AG08395 (cell line): ENCODE data around the gene CDKAL1.
"Not testable (repeated sequence)": the region's sequence is repeated elsewhere in the genome, so short reads cannot be mapped to it uniquely, and the experiment has no call there.

ENCODE experiments used
- DNase-seq: peaks from one replicate; pipeline ENCODE4 v3.0.0; 2012; ENCODE audit warnings: mixed read lengths, low spot score

The CDKAL1 gene

GRCh38 chr6:21208796-21209186 lies 674.5 kb downstream of the CDKAL1 start:
- no peak for DNase-seq

DNA sequence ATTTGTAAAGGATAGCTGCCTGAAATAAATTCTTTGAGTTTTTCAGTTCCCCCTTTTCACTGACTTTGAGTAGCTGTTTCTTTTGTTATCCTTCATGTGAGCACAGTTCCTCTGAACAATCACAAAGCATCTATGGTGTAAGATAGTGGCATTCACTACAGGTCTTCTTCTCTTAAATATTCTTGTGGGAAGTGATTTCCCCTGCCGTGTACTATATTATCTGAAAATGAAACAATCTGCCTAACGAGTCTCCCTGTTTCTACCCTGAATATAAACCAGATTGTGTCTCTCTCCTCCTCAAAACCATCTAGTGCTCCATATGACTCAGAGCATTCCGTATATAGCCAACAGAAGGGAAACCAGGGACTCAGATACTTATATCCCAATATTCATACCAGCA lies 679.2 kb downstream of the CDKAL1 start:
- DNase-seq = no peak

GRCh38 chr6:21214738-21215448 lies 680.6 kb downstream of the CDKAL1 start:
- no peak for DNase-seq

DNA sequence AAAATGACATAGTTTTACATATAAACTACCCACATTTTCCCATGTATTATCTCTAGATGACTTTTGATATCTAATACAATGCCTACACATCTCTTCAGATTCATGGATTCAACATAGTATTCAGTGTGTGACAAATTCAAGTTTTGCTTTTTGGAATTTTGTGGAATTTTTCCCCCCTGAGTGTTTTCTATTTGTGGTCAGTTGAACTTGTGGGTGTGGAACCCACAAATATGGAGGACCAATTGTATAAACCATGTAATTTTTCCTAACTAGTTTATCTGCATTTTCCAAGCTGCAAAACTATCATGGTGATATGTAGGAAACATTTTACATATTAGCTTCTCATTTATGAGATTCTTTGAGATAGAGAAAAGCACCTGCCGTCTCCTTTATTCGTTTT lies 685.0 kb downstream of the CDKAL1 start:
- DNase-seq = no peak

DNA sequence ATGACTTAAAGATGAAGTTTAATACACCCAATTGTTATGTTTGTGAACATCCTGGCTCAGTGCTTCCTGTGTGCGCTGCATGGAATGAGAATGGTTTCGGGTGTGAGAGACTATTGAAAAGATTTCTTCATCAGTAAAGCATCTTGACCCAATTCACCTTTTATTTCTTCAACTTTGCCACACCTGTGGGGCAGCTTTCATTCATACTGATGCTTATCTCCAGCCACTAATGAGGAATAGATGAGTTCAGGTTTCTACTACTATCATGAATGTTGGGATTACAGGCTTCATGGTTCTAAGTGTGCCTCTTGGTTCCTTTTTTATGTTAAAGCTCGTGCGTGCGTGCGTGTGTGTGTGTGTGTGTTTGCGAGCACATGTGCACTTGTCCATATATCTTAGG lies 685.6 kb downstream of the CDKAL1 start:
- no peak for DNase-seq

GRCh38 chr6:21220271-21220987 lies 686.2 kb downstream of the CDKAL1 start:
- DNase-seq = no peak

DNA sequence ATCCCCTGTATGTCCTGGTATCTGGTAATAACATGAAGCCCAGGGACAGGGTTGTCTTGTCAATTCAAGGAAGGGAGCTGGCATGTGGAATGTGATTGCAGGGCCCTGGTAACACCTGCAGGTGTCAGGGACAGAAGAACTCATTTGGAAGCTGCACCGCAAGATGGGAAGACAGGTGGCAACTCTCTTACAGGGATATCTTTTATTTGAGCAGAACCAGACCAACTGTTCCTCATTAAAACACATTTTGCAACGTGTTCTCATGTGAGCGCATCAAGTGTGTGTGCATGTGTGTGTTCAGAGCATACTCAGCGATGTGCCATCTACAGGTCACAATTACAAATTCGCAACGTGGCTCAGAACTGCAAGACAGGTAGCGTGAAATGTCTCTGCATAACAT lies 688.4 kb downstream of the CDKAL1 start:
- no peak for DNase-seq

- DNase-seq = no peak
These were observed 691.7 kb downstream of the CDKAL1 start for GRCh38 chr6:21225912-21226311.

DNA sequence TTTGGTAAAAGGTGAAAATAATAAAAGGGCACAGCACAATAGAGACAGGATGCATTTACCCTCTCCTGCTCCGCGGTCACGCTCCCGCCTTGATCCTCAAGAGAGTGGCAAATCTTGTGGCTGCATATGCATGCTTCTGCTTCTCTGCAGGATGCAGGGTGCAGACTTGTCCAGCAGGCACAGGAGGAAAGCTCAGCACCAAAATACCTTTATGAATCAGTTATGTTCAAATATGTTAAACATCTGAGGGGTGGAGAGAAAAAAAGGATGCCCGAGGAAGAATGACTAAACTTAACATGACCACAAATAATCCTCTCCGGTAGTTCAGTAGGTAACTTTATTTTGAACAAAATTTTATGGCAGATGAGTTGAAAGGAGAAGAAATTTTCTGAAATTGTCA lies 693.2 kb downstream of the CDKAL1 start:
- peak; percentile 30 for DNase-seq

- peak; percentile 8 for DNase-seq
These were observed 694.2 kb downstream of the CDKAL1 start for GRCh38 chr6:21228411-21228810.

GRCh38 chr6:21228876-21229460 lies 694.7 kb downstream of the CDKAL1 start:
- DNase-seq = peak; percentile 6

DNA sequence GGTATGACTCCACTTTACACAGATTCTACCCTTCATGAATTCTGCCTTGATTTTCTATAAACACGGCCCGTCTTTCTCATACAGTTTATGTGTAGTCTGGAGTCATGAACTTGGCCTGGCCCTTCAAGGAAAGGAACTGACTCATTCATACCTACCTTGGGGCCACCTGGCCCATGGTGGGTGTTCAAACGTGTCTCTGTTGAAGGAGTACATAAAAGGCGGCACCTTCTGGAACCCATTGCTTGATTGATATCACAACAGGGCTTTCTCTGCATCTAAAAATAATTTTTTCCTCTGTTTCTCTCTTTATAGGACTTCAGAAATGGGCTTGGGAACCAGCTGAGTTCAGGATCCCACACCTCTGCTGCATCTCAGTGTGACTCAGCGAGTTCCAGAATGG lies 696.3 kb downstream of the CDKAL1 start:
- DNase-seq = no peak

DNA sequence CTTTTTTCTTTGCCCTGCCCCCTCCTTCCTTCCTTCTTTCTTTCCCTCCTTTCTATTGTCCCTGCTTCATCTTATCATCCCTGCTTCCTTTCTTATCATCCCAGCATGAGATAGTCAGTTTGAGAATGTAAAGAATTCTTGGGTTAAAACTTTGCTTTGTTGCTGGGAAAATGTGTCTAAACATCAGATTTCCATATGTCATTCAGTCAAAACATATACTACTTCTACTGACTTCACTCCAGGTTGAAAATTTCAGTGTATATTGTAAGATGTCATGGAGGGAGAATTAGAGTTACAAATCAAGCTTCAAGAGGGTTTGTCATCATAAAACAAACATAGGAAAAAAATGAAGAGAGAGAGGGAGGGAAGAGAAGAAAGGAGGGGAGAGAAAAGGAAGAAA lies 700.9 kb downstream of the CDKAL1 start:
- DNase-seq = no peak

DNA sequence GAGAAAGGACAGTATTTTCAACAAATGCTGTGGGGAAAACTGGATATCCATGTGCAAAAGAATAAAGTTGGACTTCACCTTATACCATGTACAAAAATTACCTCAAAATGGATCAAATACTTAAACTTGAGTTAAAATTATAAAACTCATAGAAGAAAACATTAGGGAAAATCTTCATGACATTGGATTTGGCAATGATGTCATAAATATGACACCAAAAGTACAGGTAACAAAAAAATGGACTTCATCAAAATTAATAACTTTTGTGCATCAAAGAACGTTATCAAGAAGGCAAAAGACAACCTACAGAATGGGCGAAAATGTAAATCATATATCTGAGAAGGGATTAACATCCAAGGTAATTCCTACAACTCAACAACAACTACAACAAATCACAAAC lies 704.0 kb downstream of the CDKAL1 start:
- DNase-seq = no peak

- DNase-seq = no peak
These were observed 706.5 kb downstream of the CDKAL1 start for GRCh38 chr6:21240709-21241108.

- DNase-seq = no peak
These were observed 707.2 kb downstream of the CDKAL1 start for GRCh38 chr6:21241231-21242130.

DNA sequence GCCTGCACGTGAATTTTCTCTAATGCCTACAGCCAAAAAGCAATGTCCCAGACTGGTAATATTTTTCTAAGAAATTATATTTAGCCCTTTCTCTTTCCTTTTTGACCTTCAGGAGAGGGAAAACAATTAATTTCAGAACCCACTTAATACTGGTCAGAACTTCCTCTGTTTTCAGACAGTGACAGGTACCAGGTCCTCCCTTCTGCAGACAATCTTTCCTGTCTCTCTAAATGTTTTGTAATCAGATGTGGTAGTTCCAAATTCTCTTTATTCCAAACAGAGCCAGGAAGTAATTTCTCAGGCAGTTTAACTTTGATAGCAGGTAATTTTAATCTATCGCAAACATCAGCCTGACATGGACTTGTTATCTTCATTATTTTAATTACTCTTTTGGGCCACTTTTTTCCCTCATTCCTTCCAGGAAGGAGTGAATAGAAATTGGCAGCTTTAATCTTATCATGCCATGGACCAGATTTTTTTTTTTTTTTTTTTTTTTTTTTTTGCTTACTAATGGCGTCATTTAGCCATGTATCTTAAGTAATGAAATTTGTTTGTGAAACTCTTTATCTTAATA lies 710.7 kb downstream of the CDKAL1 start:
- no peak for DNase-seq

DNA sequence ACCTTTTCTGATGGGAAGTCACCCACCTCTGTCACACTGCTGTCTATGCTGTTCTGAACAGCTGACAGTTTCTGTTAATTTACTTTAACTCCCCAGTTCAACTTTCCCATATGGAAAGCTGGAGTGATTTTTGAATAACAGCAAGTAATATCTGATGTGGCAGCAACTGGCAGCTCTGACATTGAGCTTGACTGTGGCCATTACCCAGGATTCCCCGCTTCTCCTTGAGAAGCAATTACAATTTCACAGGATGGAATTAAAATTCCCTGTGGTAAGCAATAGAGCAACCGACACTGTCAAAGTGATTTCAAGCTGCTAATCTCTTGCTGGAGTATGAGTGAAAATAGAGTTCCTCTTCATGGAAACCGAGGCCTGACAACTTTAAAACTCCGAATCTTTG lies 711.2 kb downstream of the CDKAL1 start:
- no peak for DNase-seq

GRCh38 chr6:21246075-21246474 lies 711.8 kb downstream of the CDKAL1 start:
- no peak for DNase-seq

DNA sequence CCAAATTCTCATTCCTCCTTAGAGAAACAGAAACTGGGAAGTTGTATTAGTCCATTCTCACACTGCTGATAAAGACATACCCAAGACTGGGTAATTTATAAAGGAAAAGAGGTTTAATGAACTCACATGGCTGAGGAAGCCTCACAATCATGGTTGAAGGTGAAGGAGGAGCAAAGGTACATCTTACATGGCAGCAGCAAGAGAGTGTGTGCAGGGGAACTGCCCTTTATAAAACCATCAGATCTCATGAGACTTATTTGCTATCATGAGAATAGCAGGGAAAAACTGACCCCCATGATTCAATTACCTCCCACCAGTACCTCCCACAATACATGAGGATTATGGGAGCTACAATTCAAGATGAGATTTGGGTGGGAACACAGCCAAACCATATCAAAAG lies 720.2 kb downstream of the CDKAL1 start:
- not testable (repeated sequence) for DNase-seq

- DNase-seq = no peak
These were observed 721.9 kb downstream of the CDKAL1 start for GRCh38 chr6:21256197-21256596.

GRCh38 chr6:21257125-21257524 lies 722.9 kb downstream of the CDKAL1 start:
- DNase-seq = no peak
